BLaER1 (cell line): ENCODE measurements around the gene PRKG2.
A peak's percentile ranks its signal among the peaks of the same experiment; 100 is the strongest.

Source experiments
- H3K27ac ChIP-seq: shearing (Covaris generic); formaldehyde crosslinking; 2 replicates; pipeline ENCODE4 v1.8.1; 2022
- H3K27me3 ChIP-seq: shearing (Covaris generic); formaldehyde crosslinking; 2 replicates; pipeline ENCODE4 v1.8.1; 2022
- H3K36me3 ChIP-seq: shearing (Covaris generic); formaldehyde crosslinking; 2 replicates; pipeline ENCODE4 v1.8.1; 2022
- H3K4me1 ChIP-seq: shearing (Covaris generic); formaldehyde crosslinking; 2 replicates; pipeline ENCODE4 v1.8.1; 2022
- H3K4me2 ChIP-seq: shearing (Covaris generic); formaldehyde crosslinking; 2 replicates; pipeline ENCODE4 v1.8.1; 2022
- H3K4me3 ChIP-seq: shearing (Covaris generic); formaldehyde crosslinking; 2 replicates; pipeline ENCODE4 v1.8.1; 2022
- H3K9ac ChIP-seq: shearing (Covaris generic); formaldehyde crosslinking; 2 replicates; pipeline ENCODE4 v1.8.1; 2022
- H3K9me3 ChIP-seq: shearing (Covaris generic); formaldehyde crosslinking; 2 replicates; pipeline ENCODE4 v1.8.1; 2022
- H4K20me1 ChIP-seq: shearing (Covaris generic); formaldehyde crosslinking; 2 replicates; pipeline ENCODE4 v1.8.1; 2022
- Cebpa-rat ChIP-seq: shearing (Covaris generic); IDR thresholded peaks from 2 replicates; pipeline ENCODE4 v1.8.1; 2022

Gene PRKG2

DNA sequence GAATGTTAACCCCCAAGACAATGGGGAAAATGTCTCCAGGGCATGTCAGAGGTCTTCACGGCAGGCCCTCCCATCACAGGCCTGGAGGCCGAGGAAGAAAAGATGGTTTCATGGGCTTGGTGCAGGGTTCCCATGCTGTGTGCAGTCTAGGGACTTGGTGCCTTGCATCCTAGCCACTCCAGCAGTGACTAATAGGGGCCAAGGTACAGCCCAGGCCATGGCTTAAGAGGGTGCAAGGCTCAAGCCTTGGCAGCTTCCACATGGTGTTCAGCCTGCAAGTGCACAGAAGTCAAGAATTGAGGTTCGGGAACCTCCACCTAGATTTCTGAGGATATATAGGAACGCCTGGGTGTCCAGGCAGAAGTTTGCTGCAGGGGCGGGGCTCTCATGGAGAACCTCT lies 133.9 kb downstream of the PRKG2 start:
- H4K20me1 ChIP-seq: no peaks in the 10 kb centered on the region
- no peak overlapping the region for H3K9ac ChIP-seq
- no peak for TF ChIP-seq Cebpa-rat
- peaks cover 32% of the 10 kb centered on the region for H3K9me3 ChIP-seq
- no peaks in the 10 kb centered on the region for H3K36me3 ChIP-seq
- H3K27ac ChIP-seq: no peak overlapping the region
- no peaks in the 10 kb centered on the region for H3K27me3 ChIP-seq
- H3K4me3 ChIP-seq: no peak overlapping the region
- no peak overlapping the region for H3K4me2 ChIP-seq
- peaks cover 26% of the 10 kb centered on the region for H3K4me1 ChIP-seq

DNA sequence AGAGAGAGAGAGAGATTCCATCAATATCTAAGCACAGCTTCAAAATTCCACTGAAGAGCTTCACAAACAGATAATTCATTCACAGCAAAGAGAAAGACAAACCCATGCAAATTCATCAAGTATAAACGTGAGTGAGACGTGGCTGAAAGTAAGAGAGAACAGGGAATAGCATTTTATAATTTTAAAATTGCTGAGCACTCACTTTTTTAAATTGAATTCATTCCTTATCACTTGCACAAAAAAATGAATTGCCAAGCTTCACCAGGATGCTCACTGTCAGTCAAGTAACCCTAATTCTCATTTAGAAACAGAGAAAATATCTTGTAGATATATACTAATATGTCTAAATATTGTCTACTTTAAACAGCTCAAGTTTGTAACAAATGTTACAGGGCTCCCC lies 144.0 kb downstream of the PRKG2 start:
- TF ChIP-seq Cebpa-rat: no peak
- H4K20me1 ChIP-seq: no peaks in the 10 kb centered on the region
- H3K9ac ChIP-seq: no peak overlapping the region
- H3K9me3 ChIP-seq: no peaks in the 10 kb centered on the region
- no peak overlapping the region for H3K27ac ChIP-seq
- H3K4me1 ChIP-seq: no peaks in the 10 kb centered on the region
- no peaks in the 10 kb centered on the region for H3K36me3 ChIP-seq
- H3K4me2 ChIP-seq: no peak overlapping the region
- no peak overlapping the region for H3K4me3 ChIP-seq
- H3K27me3 ChIP-seq: no peaks in the 10 kb centered on the region

DNA sequence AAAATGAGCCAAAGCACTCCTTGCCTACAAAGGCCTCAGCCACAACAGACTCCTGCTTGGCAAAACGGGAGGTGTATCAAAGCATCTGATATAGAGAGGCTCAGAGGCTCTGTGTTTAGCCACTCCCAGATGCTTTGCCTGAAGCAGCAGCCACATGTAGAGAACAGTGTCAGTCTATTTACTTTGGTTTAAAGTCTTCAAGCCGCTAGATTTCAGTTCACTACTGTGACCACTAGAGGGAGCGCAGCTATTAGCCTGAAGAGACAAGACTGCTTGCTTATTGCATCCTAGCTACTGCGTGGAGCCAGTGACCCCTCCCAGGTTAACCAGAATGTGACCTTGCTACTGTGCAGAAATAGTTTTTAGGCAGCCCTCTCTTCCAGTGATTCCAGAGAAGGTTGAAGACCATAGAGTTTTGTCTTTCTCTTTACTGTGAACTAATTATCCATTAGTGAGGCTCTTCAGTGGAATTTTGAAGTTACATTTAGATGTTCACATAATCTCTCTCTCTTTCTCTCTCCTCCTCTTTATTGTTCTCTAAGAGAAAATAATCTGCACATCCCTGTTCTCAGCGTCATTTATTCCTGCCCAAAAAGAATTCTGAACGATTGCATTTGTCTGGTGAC lies 145.2 kb downstream of the PRKG2 start:
- Histone ChIP-seq H3K27me3 (no peaks in the 10 kb centered on the region), H3K9ac (no peak overlapping the region), H3K9me3 (no peaks in the 10 kb centered on the region), H3K36me3 (no peaks in the 10 kb centered on the region), H4K20me1 (no peaks in the 10 kb centered on the region), H3K27ac (no peak overlapping the region), H3K4me1 (no peaks in the 10 kb centered on the region), H3K4me3 (no peak overlapping the region), H3K4me2 (no peak overlapping the region)
- TF ChIP-seq Cebpa-rat: no peak

DNA sequence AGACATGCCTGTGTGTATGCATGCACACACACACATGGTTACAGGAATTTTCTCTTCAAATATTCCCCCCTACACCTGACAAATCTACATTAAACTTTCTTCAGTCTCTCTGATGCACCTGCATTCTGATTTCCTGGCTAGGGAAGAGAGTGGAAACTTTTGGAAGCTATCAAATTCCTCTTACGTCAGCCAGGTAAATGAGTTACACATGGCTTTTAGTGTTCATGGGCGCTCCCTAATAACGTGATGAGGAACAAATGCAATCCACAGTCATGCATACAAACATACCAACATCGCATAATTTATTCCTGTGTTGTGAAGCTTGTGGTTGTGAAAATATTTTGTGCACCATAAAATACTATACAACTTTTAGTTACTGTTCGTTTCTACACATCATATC lies 149.6 kb downstream of the PRKG2 start:
- no peak overlapping the region for H3K27ac ChIP-seq
- H4K20me1 ChIP-seq: no peaks in the 10 kb centered on the region
- H3K9me3 ChIP-seq: no peaks in the 10 kb centered on the region
- no peaks in the 10 kb centered on the region for H3K4me1 ChIP-seq
- no peaks in the 10 kb centered on the region for H3K36me3 ChIP-seq
- H3K27me3 ChIP-seq: no peaks in the 10 kb centered on the region
- no peak overlapping the region for H3K4me3 ChIP-seq
- TF ChIP-seq Cebpa-rat: no peak
- no peak overlapping the region for H3K4me2 ChIP-seq
- no peak overlapping the region for H3K9ac ChIP-seq

DNA sequence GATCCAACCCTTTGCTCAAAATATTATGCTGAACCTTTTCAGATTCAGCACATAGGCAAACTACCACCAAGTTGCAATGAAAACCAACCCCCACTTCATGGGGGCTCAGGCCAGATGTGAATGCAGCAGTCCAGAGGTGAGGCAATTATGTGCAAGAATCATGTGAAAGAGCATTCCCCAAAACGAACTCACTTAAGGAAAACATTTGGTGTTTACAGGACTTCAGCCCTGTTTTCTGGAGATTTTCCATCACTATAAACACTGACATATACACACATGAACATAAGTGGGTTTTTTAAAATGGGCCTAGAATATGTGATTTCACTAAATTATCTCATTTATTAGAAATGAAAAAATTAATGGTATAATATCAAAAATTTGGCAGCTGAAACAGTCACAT lies 153.0 kb downstream of the PRKG2 start:
- Histone ChIP-seq H3K27me3 (no peaks in the 10 kb centered on the region), H3K27ac (no peak overlapping the region), H3K4me1 (no peaks in the 10 kb centered on the region), H4K20me1 (no peaks in the 10 kb centered on the region), H3K9me3 (no peaks in the 10 kb centered on the region), H3K36me3 (no peaks in the 10 kb centered on the region), H3K4me3 (no peak overlapping the region), H3K9ac (no peak overlapping the region), H3K4me2 (no peak overlapping the region)
- TF ChIP-seq Cebpa-rat: no peak

DNA sequence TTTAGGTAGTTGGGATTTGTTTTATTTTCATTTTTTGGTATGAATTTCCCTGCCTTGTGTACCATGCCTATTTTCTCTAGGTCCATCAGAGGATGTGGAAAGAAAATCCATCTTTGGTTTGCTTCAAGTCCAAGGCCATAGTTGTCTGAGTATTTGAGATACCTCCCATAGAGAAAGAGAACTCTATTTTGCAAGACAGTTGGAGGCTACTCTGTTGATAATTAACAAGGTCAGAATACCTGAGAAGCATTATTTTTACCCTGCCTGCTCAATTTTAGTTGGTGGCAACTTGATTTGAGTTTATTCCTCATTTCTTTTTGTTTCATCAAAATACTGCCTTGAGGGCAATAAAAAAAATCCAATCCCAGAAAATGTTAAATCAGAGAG lies 153.7 kb downstream of the PRKG2 start:
- Histone ChIP-seq H3K4me3 (no peak overlapping the region), H3K36me3 (no peaks in the 10 kb centered on the region), H3K27ac (no peak overlapping the region), H3K4me2 (no peak overlapping the region), H3K4me1 (no peaks in the 10 kb centered on the region), H3K9me3 (no peaks in the 10 kb centered on the region), H3K27me3 (no peaks in the 10 kb centered on the region), H3K9ac (no peak overlapping the region), H4K20me1 (no peaks in the 10 kb centered on the region)
- no peak for TF ChIP-seq Cebpa-rat

DNA sequence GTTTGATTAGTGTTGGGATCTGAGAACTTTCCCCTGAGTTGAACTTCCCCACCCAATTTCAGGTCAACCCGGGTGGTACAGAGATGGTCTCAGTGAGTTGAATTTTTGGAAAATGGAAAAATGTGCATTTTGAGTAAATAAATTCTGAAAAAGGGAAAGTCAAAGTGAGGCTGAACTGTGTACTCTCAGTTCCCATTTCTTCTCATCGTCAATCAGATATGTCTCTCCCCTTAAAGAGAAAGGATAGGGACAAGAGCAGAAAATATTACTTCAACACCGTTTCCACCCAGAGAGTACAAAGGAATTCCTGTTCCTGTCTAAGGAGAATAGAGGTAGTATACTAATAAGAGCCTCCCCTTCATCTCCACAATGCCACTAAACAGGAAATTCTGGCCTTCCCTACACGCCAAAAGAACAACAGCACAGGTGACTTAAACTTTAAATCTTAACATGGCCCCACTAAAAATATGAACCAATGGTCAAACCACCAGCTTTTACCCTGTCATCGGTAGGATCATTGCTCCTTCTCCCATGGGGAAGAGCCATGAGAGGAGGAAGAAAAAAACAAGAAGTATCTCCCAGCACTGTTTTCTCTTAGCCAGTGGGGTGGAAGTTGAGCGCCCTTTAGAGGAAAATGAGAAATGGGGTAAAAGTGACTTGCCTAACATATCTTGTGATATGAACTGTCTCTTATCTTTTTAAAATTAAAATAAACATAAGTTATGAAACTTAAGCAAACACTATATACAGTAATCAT lies 154.3 kb downstream of the PRKG2 start:
- H3K36me3 ChIP-seq: no peaks in the 10 kb centered on the region
- no peak overlapping the region for H3K4me3 ChIP-seq
- no peaks in the 10 kb centered on the region for H3K4me1 ChIP-seq
- H3K27ac ChIP-seq: no peak overlapping the region
- no peaks in the 10 kb centered on the region for H4K20me1 ChIP-seq
- no peaks in the 10 kb centered on the region for H3K27me3 ChIP-seq
- no peaks in the 10 kb centered on the region for H3K9me3 ChIP-seq
- no peak for TF ChIP-seq Cebpa-rat
- no peak overlapping the region for H3K4me2 ChIP-seq
- no peak overlapping the region for H3K9ac ChIP-seq

DNA sequence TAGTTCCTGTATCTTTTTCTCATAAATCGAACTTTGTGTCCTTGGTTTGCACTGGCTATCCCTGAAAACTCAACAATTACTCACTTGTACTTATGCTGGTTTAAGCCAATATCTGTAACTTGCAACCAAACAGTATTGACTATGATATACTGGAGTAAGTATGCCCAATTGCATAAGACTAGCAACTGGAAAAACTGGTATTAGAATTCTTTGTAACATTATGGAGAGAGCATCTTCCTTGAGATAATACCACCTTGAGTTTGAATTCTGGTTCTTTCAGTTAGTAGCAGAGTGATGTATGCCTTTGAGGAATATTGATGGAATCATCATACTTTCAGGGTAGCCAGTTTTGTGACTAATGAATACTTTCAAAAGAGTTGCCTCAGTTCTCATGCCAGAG lies 156.4 kb downstream of the PRKG2 start:
- H3K4me1 ChIP-seq: no peaks in the 10 kb centered on the region

DNA sequence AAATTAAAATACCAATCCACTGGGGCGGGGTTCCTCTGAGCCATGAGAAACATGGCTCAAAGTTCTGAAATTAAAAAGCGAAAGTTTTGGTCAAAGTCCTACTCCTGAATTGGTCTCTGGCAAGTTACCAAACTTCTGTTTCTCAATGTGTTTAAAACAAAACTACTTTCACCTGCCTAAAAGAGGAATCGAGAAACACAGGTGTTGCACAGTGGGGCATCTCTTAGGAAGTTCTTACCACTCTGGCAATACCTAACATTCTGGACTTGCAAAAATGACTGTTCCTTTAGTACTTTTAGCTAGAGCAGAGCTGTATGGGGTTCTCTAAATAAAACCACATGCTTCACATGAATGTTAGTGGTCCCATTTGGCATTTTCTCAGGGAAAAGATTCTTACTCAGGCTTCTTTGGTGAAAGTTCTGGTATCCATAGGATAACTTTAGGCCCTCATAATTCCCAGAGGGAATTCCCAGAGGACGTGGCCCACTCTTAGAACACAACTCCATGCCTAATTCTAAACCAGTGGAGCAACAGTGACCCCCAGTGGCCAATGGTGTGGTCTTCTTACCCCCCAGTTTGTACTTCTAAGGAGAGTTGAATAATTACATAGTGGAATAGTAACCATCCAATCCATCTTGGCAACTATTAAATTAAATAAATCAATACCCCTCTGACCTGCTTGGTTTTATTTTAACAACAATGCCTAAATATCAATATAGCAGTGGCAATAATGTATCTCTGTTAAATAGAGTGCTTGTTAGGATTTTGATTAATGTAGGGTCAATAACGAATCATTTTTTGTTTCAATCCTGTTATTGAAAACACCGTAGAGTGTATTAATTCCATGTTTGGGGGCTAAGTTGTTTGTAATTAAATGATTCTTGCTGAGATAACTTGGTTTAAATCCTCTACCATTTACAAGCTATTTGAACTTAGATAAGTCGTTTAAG lies 162.6 kb downstream of the PRKG2 start:
- Histone ChIP-seq H3K27me3 (no peaks in the 10 kb centered on the region), H4K20me1 (no peaks in the 10 kb centered on the region), H3K4me2 (0 out of 2 replicates have a peak overlapping the region, but pooled peaks have one; percentile 3), H3K36me3 (no peaks in the 10 kb centered on the region), H3K9ac (no peak overlapping the region), H3K4me1 (peaks cover 7% of the 10 kb centered on the region), H3K4me3 (no peak overlapping the region), H3K9me3 (no peaks in the 10 kb centered on the region), H3K27ac (no peak overlapping the region)
- no peak for TF ChIP-seq Cebpa-rat

More for the DNA sequence above, 156.4 kb downstream of the PRKG2 start:
- Histone ChIP-seq H3K36me3 (no peaks in the 10 kb centered on the region), H3K4me3 (no peak overlapping the region), H3K9me3 (no peaks in the 10 kb centered on the region), H3K27me3 (no peaks in the 10 kb centered on the region), H3K27ac (no peak overlapping the region), H4K20me1 (no peaks in the 10 kb centered on the region), H3K9ac (no peak overlapping the region), H3K4me2 (no peak overlapping the region)
- TF ChIP-seq Cebpa-rat: no peak

DNA sequence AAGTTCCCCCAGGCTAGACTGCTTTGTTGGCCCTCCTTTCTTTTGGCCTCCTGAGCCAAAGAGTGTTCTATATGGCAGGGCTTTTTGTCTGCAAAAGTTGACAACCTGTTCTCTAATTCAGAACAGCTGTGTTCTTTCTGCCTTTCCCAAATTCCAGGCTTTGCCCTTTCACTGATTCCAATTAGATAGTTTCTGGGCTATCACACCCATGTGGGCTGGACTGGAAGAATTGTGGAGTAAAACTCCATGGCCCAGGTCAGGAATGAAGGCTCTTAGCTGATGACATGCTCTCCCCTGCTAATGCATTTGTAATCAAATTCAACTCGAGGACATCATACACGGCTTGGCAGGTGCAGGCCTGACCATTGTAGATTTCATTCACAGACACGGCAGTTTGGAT lies 165.1 kb downstream of the PRKG2 start:
- peaks cover 7% of the 10 kb centered on the region for H3K4me1 ChIP-seq
- TF ChIP-seq Cebpa-rat: no peak
- H3K9ac ChIP-seq: no peak overlapping the region
- H3K4me2 ChIP-seq: no peak overlapping the region
- no peak overlapping the region for H3K27ac ChIP-seq
- H4K20me1 ChIP-seq: no peaks in the 10 kb centered on the region
- H3K9me3 ChIP-seq: no peaks in the 10 kb centered on the region
- H3K27me3 ChIP-seq: no peaks in the 10 kb centered on the region
- no peaks in the 10 kb centered on the region for H3K36me3 ChIP-seq
- H3K4me3 ChIP-seq: no peak overlapping the region
